ENCODE results near the gene F11R. TPM values are rescaled to one million over a fixed set of nuclear protein-coding genes. Genes with fewer than 3 reads are reported as not detected.

The F11R gene
- total and polyA plus RNA-seq, 2 of the 4 experiments (the other 2 are of a cell fraction) = 0.79 to 2.2 TPM

- TF ChIP-seq ELK1 (IDR thresholded peaks at IDR 0.05; ENCODE audit: borderline replicate concordance, low read depth, low read length) = no peak
Observed at GRCh38 chr1:161037661-161038522, 16.9 kb upstream of the F11R start (continued).

GRCh38 chr1:161033751-161034150, 12.8 kb upstream of the F11R start:
- intact Hi-C loops (cut with micrococcal nuclease) (no loop called here), in situ Hi-C loops (cut with MboI; ENCODE audit: low sequenced_read_pairs) (no loop called here), dilution Hi-C loops (cut with HindIII; ENCODE audit: low sequenced_read_pairs, unreplicated experiment) (no loop called here)
- Histone ChIP-seq H3K23ac (ENCODE audit: low read depth, low read length) (no peak overlapping the region), H3K27ac (ENCODE audit: insufficient read depth, low read length) (no peak overlapping the region), H3K9me1 (ENCODE audit: insufficient read depth, low read length) (no peaks in the 10 kb centered on the region), H2BK120ac (ENCODE audit: low read depth, low read length) (no peak overlapping the region), H2AK9ac (replicated peaks; ENCODE audit: low read depth, low read length, poor library complexity) (no peak overlapping the region), H3K9ac (ENCODE audit: low read depth, low read length) (no peak overlapping the region), H2BK5ac (ENCODE audit: low read depth, low read length, poor library complexity, severe bottlenecking) (no peak overlapping the region), H3K4ac (ENCODE audit: low read depth, low read length) (no peak overlapping the region), H2AFZ (replicated peaks; ENCODE audit: low read length, poor library complexity) (no peak overlapping the region), H3K79me1 (ENCODE audit: low read depth in 1 of 2, low read length in 2 of 2) (no peaks in the 10 kb centered on the region), H3K4me1 (ENCODE audit: control insufficient read depth, insufficient read depth, low read length) (no peaks in the 10 kb centered on the region), H2BK20ac (ENCODE audit: low read depth, low read length) (no peak overlapping the region), H3K4me2 (ENCODE audit: low read depth, low read length) (no peak overlapping the region), H4K91ac (ENCODE audit: insufficient read depth, low read depth, low read length) (no peak overlapping the region), H4K20me1 (ENCODE audit: insufficient read depth, low read length) (no peaks in the 10 kb centered on the region), H3K14ac (replicated peaks; ENCODE audit: low read depth, low read length) (no peak overlapping the region), H4K5ac (ENCODE audit: low read depth, low read length) (no peak overlapping the region), H3K36me3 (ENCODE audit: control insufficient read depth, insufficient read depth, low read length) (peaks cover 11% of the 10 kb centered on the region), H3K9me3 (ENCODE audit: control insufficient read depth, insufficient read depth, low read length) (no peaks in the 10 kb centered on the region), H3K56ac (ENCODE audit: extremely low read depth, insufficient read depth, low read length) (no peak overlapping the region), H3K4me3 (ENCODE audit: insufficient read depth, low read depth, low read length) (no peak overlapping the region), H2BK15ac (ENCODE audit: low read depth, low read length) (no peak overlapping the region), H3K27me3 (ENCODE audit: control insufficient read depth, insufficient read depth, low read length) (no peaks in the 10 kb centered on the region), H4K8ac (ENCODE audit: low read depth in 2 of 2, low read length in 2 of 2) (no peak overlapping the region), H3K18ac (ENCODE audit: low read depth, low read length) (no peak overlapping the region), H2AK5ac (ENCODE audit: low read depth, low read length) (no peak overlapping the region)
- no TSS peak for BruUV-seq (replicated peaks)
- WGBS, 2 experiments (ENCODE audit: extremely low coverage in 2 of 2, insufficient read length in 1 of 2) = 80% methylated on average over 1 of the region's 3 CpGs; no CpG with 5 or more reads in 1 of the 2 experiments
- DNase-seq (no peak), ATAC-seq (ENCODE audit: low read depth) (no peak)
- CTCF ChIA-PET = no interaction called here
- POLR2A ChIA-PET (ENCODE audit: unreplicated experiment) = no interaction called here
- TF ChIP-seq POLR2A (IDR thresholded peaks at IDR 0.05; ENCODE audit: low read depth, low read length) = no peak
- TF ChIP-seq CHD1 (IDR thresholded peaks at IDR 0.05; ENCODE audit: low read depth, low read length) = no peak
- no peak for TF ChIP-seq FOS (IDR thresholded peaks at IDR 0.05; ENCODE audit: low read depth, low read length)
- no peak for TF ChIP-seq BHLHE40 (IDR thresholded peaks at IDR 0.05; ENCODE audit: low read depth, low read length)
- TF ChIP-seq MAFK (IDR thresholded peaks at IDR 0.05; ENCODE audit: low read depth, low read length) = no peak
- no peak for TF ChIP-seq SMC3 (IDR thresholded peaks at IDR 0.05; ENCODE audit: low read depth, low read length)
- TF ChIP-seq CEBPB (IDR thresholded peaks at IDR 0.05; ENCODE audit: low read depth, low read length) = no peak
- no peak for TF ChIP-seq MAZ (IDR thresholded peaks at IDR 0.05; ENCODE audit: borderline replicate concordance, low read depth, low read length)
- TF ChIP-seq CTCF (conservative IDR thresholded peaks at IDR 0.05; ENCODE audit: low read depth, low read length) = no peak
- no peak for TF ChIP-seq NFE2L2 (IDR thresholded peaks at IDR 0.05; ENCODE audit: low read depth, low read length)
- TF ChIP-seq USF2 (IDR thresholded peaks at IDR 0.05; ENCODE audit: low read depth, low read length) = no peak
- TF ChIP-seq MXI1 (IDR thresholded peaks at IDR 0.05; ENCODE audit: borderline replicate concordance, low read depth, low read length) = no peak

All from IMR-90 (cell line).